Esophagus squamous epithelium (tissue), 5 donors: ENCODE results near the gene ZNF219. TPM values are rescaled to one million over a fixed set of nuclear protein-coding genes. Genes with fewer than 3 reads are reported as not detected.

ENCODE experiments used
- DNase-seq: peaks from one replicate; lab custom pipeline; 2025; lab: John Stamatoyannopoulos, UW
- H3K27ac ChIP-seq, 4 donors: fragments of 200-600 bp; sonication (generic); one replicate each; pipeline ENCODE4 v1.5.1; 2016 to 2019; ENCODE audit warnings: mild to moderate bottlenecking in 1 of 4
- H3K27me3 ChIP-seq, 4 donors: fragments of 200-600 bp; sonication (generic); 1 replicate in 3 of 4; 2 replicates in 1 of 4; pipeline versions ENCODE4 v1.5.1 to v1.6.0; 2017 to 2021; ENCODE audit warnings: antibody characterized with exemption in 1 of 4
- H3K36me3 ChIP-seq, 3 donors: fragments of 200-600 bp; sonication (generic); one replicate each; pipeline ENCODE4 v1.5.1; 2016 to 2019
- H3K4me1 ChIP-seq, 3 donors: fragments of 200-600 bp; sonication (generic); one replicate each; pipeline ENCODE4 v1.5.1; 2017 to 2019
- H3K4me3 ChIP-seq, 4 donors: fragments of 200-600 bp; sonication (generic); 1 replicate in 3 of 4; 2 replicates in 1 of 4; pipeline ENCODE4 v1.5.1; 2016 to 2019; ENCODE audit warnings: mild to moderate bottlenecking in 2 of 4, moderate library complexity in 1 of 4
- H3K9me3 ChIP-seq, 3 donors: fragments of 200-600 bp; sonication (generic); one replicate each; pipeline ENCODE4 v1.5.1; 2016 to 2019
- POLR2A ChIP-seq, 4 donors: fragments of 450-650 bp; IDR thresholded peaks; one replicate each; pipeline ENCODE4 v1.6.1; 2017; ENCODE audit warnings: antibody characterized with exemption in 4 of 4, mild to moderate bottlenecking in 4 of 4, moderate library complexity in 3 of 4
- WGBS, 2 donors: methylation state at CpG; one replicate each; pipeline ENCODE4 v1.1.5; 2018; 5-methylcytosine and 5-hydroxymethylcytosine counted together
- intact Hi-C: fragments of 100-400 bp; cut with DNase I; formaldehyde crosslinking; loops from one replicate; pipeline ENCODE4 v1.15.0; 2022
- total RNA-seq, 4 donors: library from RNA; depleted of rRNA; stranded (reverse); fragments of >200 nt; gene quantifications; one replicate each; pipeline ENCODE4 v1.1.0, GENCODE V29; 2016
- TF ChIP-seq, protein P1 (sequence below), 6 experiments: fragments of 450-650 bp in 4 of 6; fragments of 200-600 bp in 2 of 6; sonication (generic) in 2 of 6; IDR thresholded peaks; one replicate each; pipeline ENCODE4 v1.5.1; 2016 to 2019; ENCODE audit warnings: antibody characterized with exemption in 6 of 6, mild to moderate bottlenecking in 4 of 6, moderate library complexity in 4 of 6
- donor health status: DM: yes; HTN: yes; CAD: no.

ZNF219 gene
- total RNA-seq, 4 donors from 2014 or later = 47.1 to 68.3 (median 61.3) TPM

DNA sequence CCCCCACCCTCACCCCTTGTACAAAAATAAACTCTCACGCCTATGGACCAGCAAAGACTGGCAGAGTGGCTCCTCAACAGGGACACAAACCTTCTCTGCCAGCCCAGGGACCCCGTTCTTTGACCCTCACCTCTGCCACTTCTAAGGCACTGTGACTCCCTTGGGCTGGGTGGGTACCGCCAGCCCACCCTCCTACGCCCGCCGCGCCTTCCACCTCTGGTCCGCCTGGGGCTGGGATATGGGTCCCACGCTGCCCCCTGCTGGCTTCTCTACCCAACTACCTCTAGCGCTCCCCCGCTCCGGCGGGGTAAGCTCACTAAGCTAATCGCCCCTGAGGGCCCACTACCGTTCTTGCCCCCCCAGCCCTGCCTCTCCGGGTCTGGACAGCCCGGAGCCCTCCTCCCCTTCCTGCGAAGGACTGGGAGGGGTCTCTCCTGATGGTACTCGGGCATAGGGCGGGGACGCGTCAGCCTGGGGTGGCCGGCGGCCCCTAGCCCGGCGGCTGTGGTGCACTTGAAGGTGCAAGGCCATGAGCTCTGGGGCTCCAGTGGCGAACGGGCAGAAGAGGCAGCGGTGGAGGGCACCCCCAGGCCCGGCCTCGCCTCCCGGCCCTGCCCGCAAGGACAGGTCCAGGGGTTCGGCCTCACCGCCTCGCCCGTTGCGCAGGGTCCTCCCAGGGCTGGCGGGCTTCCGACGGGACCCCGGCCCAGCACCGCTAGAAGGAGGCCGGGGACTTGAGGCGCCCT is 8.1 kb downstream of the ZNF219 start:
- no peak for DNase-seq
- intact Hi-C loops = loop anchor here (10.0 kb wide), 1 partner anchor 76 kb away; no protein-coding TSS in a partner anchor
- no peaks in the 10 kb centered on the region for H3K9me3 ChIP-seq
- no peaks in the 10 kb centered on the region for H3K27me3 ChIP-seq
- peaks cover 7 to 60% (median 18%) of the 10 kb centered on the region in 3 donors for H3K4me1 ChIP-seq
- H3K4me3 ChIP-seq = no peak overlapping the region
- H3K36me3 ChIP-seq = peaks cover 20 to 70% (median 25%) of the 10 kb centered on the region in 3 donors
- TF ChIP-seq, protein P1, sequence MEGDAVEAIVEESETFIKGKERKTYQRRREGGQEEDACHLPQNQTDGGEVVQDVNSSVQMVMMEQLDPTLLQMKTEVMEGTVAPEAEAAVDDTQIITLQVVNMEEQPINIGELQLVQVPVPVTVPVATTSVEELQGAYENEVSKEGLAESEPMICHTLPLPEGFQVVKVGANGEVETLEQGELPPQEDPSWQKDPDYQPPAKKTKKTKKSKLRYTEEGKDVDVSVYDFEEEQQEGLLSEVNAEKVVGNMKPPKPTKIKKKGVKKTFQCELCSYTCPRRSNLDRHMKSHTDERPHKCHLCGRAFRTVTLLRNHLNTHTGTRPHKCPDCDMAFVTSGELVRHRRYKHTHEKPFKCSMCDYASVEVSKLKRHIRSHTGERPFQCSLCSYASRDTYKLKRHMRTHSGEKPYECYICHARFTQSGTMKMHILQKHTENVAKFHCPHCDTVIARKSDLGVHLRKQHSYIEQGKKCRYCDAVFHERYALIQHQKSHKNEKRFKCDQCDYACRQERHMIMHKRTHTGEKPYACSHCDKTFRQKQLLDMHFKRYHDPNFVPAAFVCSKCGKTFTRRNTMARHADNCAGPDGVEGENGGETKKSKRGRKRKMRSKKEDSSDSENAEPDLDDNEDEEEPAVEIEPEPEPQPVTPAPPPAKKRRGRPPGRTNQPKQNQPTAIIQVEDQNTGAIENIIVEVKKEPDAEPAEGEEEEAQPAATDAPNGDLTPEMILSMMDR (IDR thresholded peaks at IDR 0.05) = peak in 5 of 6 experiments; percentile 12 to 52 (median 44)
- no peak for TF ChIP-seq POLR2A (IDR thresholded peaks at IDR 0.05)
- no peak overlapping the region for H3K27ac ChIP-seq
- WGBS, 2 donors = 83 to 88% methylated on average over 9 of the region's 45 CpGs

DNA sequence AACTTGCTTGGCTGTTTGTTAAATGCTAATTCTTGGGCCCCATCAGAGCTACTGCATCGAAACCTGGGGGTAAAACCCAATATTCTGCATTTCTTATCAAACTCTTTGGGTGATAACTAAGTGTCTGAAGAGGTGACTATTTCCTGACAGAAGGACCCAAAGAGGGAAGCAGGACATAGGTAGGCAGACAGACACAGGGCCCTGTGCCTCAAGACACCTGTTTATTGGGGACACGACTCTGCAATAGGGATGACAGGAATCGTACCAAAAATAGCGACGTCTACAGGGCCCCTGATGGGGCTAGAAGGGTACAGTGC is 8.6 kb downstream of the ZNF219 start:
- no peaks in the 10 kb centered on the region for H3K9me3 ChIP-seq
- H3K27ac ChIP-seq = no peak overlapping the region
- H3K27me3 ChIP-seq = no peaks in the 10 kb centered on the region
- TF ChIP-seq, protein P1 (IDR thresholded peaks at IDR 0.05) = no peak
- no peak for TF ChIP-seq POLR2A (IDR thresholded peaks at IDR 0.05)
- H3K36me3 ChIP-seq = peaks cover 20 to 70% (median 25%) of the 10 kb centered on the region in 3 donors
- H3K4me1 ChIP-seq = peaks cover 7 to 60% (median 21%) of the 10 kb centered on the region in 3 donors
- 78 to 87% methylated on average over 5 of the region's 5 CpGs for WGBS, 2 donors
- no peak overlapping the region for H3K4me3 ChIP-seq
- intact Hi-C loops = loop anchor here (10.0 kb wide), 1 partner anchor 75 kb away; no protein-coding TSS in a partner anchor
- no peak for DNase-seq

DNA sequence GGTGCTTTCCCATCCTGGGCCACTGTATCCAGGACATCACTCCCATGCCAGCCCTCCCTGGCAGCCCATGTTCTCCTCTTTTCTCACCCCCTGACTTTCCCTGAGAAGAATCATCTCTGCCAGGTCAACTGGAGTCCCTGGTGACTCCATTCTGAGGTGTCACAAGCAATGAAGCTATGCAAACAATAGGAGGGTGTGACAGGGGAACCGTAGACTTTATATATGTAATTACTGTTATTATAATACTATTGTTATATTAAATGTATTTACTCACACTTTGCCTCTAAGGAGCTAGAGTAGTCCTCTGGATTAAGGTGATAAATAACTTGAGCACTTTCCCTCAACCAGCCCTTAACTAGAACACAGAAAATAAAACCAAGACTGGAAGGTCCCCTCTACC is 9.2 kb downstream of the ZNF219 start:
- intact Hi-C loops = no loop called here
- H3K36me3 ChIP-seq = peaks cover 20 to 74% (median 25%) of the 10 kb centered on the region in 3 donors
- H3K4me3 ChIP-seq = no peak overlapping the region
- 24 to 33% methylated on average over 1 of the region's 1 CpG for WGBS, 2 donors
- no peak for DNase-seq
- peaks cover 6 to 60% (median 19%) of the 10 kb centered on the region in 3 donors for H3K4me1 ChIP-seq
- no peaks in the 10 kb centered on the region for H3K9me3 ChIP-seq
- H3K27ac ChIP-seq = no peak overlapping the region
- TF ChIP-seq, protein P1 (IDR thresholded peaks at IDR 0.05) = no peak
- TF ChIP-seq POLR2A (IDR thresholded peaks at IDR 0.05) = no peak
- no peaks in the 10 kb centered on the region for H3K27me3 ChIP-seq

DNA sequence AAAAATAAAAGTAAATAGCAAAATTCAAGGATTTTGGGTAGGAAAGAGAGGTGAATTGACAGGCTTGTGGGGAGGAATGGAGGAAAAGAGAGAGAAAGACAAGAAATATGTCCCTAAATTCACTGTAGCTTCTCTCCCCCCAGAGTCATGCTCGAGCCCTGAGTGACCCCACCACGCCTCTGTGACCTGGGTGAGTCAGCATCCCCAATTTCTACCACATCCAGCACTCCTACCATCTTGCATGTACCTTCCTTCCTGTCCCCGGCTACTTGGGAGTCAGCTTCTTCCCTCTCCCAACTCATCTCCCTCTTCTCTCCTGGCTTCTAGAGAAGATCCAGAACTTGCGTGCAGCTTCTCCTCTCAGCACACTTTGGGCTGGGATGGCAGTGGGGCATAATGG is 9.8 kb downstream of the ZNF219 start:
- no peaks in the 10 kb centered on the region for H3K27me3 ChIP-seq
- DNase-seq = no peak
- intact Hi-C loops = no loop called here
- H3K9me3 ChIP-seq = no peaks in the 10 kb centered on the region
- WGBS, 2 donors = 45 to 73% methylated on average over 4 of the region's 4 CpGs
- no peak overlapping the region for H3K4me3 ChIP-seq
- peaks cover 20 to 79% (median 25%) of the 10 kb centered on the region in 3 donors for H3K36me3 ChIP-seq
- H3K4me1 ChIP-seq = peaks cover under 1 to 54% (median 13%) of the 10 kb centered on the region in 3 donors
- no peak overlapping the region for H3K27ac ChIP-seq
- no peak for TF ChIP-seq POLR2A (IDR thresholded peaks at IDR 0.05)
- TF ChIP-seq, protein P1 (IDR thresholded peaks at IDR 0.05) = no peak
